Iris pigment epithelial cell (primary cell): ENCODE data around the gene MAD1L1.

Source experiments
- DNase-seq: peaks from one replicate; pipeline ENCODE4 v3.0.0-alpha.2; 2011; ENCODE audit warnings: low read depth

The MAD1L1 gene

GRCh38 chr7:1894906-1895663 lies 337.7 kb downstream of the MAD1L1 start:
- DNase-seq, result no peak

GRCh38 chr7:1894313-1894900 lies 338.3 kb downstream of the MAD1L1 start:
- DNase-seq, result no peak

- no peak for DNase-seq
These were observed 339.3 kb downstream of the MAD1L1 start for GRCh38 chr7:1893451-1893850.

GRCh38 chr7:1893036-1893435 lies 339.7 kb downstream of the MAD1L1 start:
- DNase-seq, result no peak

GRCh38 chr7:1892011-1892965 lies 340.5 kb downstream of the MAD1L1 start:
- DNase-seq, result no peak

GRCh38 chr7:1890289-1891235 lies 342.2 kb downstream of the MAD1L1 start:
- no peak for DNase-seq

- peak; percentile 72 for DNase-seq
These were observed 343.1 kb downstream of the MAD1L1 start for GRCh38 chr7:1889556-1890181.

- DNase-seq, result no peak
These were observed 343.7 kb downstream of the MAD1L1 start for GRCh38 chr7:1889091-1889490.

GRCh38 chr7:1888425-1888824 lies 344.3 kb downstream of the MAD1L1 start:
- DNase-seq, result no peak

GRCh38 chr7:1887251-1887650 lies 345.5 kb downstream of the MAD1L1 start:
- no peak for DNase-seq

- no peak for DNase-seq
These were observed 346.2 kb downstream of the MAD1L1 start for GRCh38 chr7:1886361-1887064.

- no peak for DNase-seq
These were observed 347.1 kb downstream of the MAD1L1 start for GRCh38 chr7:1885465-1886226.

GRCh38 chr7:1884583-1885350 lies 348.0 kb downstream of the MAD1L1 start:
- no peak for DNase-seq

- no peak for DNase-seq
These were observed 348.7 kb downstream of the MAD1L1 start for GRCh38 chr7:1883834-1884582.

- peak; percentile 69 for DNase-seq
These were observed 349.5 kb downstream of the MAD1L1 start for GRCh38 chr7:1883031-1883761.

GRCh38 chr7:1882451-1882850 lies 350.3 kb downstream of the MAD1L1 start:
- DNase-seq, result no peak

- DNase-seq, result no peak
These were observed 350.8 kb downstream of the MAD1L1 start for GRCh38 chr7:1881946-1882345.
